Spleen (tissue), 7 donors: ENCODE measurements around the gene PLAC8L1.

Experiments
- CTCF ChIP-seq, 11 experiments: fragments of 200-600 bp in 7 of 11; fragments of 450-650 bp in 4 of 11; sonication (generic) in 4 of 11; IDR thresholded peaks in 8 of 11; conservative IDR thresholded peaks in 3 of 11; 1 replicate in 7 of 11; 2 replicates in 4 of 11; pipeline versions ENCODE4 v1.4.0 to v1.8.0; 2016 to 2021; ENCODE audit warnings: antibody characterized with exemption in 11 of 11, inconsistent platforms in 4 of 11, mild to moderate bottlenecking in 1 of 11
- POLR2A ChIP-seq, 3 donors: fragments of 450-650 bp; IDR thresholded peaks; one replicate each; pipeline ENCODE4 v1.5.1; 2017; ENCODE audit warnings: antibody characterized with exemption in 3 of 3, mild to moderate bottlenecking in 1 of 3
- POLR2AphosphoS5 ChIP-seq, 3 donors: sonication (generic); formaldehyde crosslinking; IDR thresholded peaks; one replicate each; pipeline ENCODE4 v1.5.1; 2017; ENCODE audit warnings: antibody characterized with exemption in 3 of 3
- donor health status: DM: no; HTN: no; CAD: no; lungs with moderate emphysema.
- donor health status: DM: no; HTN: no; CAD: no.
- donor health status: DM: no; HTN: no; CAD: no.

DNA sequence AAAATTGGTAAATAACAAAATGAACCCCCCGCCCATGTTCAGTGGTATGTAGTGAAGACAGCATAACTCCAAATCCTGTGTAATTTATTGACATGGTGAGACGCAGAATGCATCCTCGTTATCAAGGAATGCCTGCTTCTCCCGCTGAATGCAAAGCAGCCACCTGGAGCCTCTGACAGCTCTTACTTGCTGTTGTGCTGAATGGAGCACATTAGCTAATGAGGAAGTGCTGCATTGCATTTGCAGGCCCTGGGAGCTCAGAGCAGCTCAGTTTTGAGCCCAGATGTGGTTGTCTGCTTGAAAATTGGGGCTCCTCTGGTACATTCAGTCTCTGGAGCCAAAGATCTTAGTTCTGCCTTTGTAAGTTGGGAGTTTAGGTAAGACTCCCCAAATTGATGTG lies 28.9 kb downstream of the PLAC8L1 start:
- no peak for TF ChIP-seq CTCF (IDR thresholded peaks at IDR 0.05 in 8 of 11, conservative IDR thresholded peaks at IDR 0.05 in 3 of 11)
- TF ChIP-seq POLR2A (IDR thresholded peaks at IDR 0.05), result no peak
- no peak for TF ChIP-seq POLR2AphosphoS5 (IDR thresholded peaks at IDR 0.05)
